Stomach (tissue), 4 donors: Measurements from ENCODE around the gene DCC.

ENCODE experiments used
- CTCF ChIP-seq, 7 experiments: fragments of 450-650 bp in 4 of 7; fragments of 200-600 bp in 3 of 7; sonication (generic) in 3 of 7; IDR thresholded peaks; one replicate each; pipeline ENCODE4 v1.5.1; 2016 to 2019; ENCODE audit warnings: antibody characterized with exemption in 7 of 7, control low read depth in 2 of 7, mild to moderate bottlenecking in 1 of 7
- EP300 ChIP-seq: sonication (generic); formaldehyde crosslinking; IDR thresholded peaks from one replicate; pipeline ENCODE4 v1.6.1; 2017; ENCODE audit warnings: antibody characterized with exemption

DNA sequence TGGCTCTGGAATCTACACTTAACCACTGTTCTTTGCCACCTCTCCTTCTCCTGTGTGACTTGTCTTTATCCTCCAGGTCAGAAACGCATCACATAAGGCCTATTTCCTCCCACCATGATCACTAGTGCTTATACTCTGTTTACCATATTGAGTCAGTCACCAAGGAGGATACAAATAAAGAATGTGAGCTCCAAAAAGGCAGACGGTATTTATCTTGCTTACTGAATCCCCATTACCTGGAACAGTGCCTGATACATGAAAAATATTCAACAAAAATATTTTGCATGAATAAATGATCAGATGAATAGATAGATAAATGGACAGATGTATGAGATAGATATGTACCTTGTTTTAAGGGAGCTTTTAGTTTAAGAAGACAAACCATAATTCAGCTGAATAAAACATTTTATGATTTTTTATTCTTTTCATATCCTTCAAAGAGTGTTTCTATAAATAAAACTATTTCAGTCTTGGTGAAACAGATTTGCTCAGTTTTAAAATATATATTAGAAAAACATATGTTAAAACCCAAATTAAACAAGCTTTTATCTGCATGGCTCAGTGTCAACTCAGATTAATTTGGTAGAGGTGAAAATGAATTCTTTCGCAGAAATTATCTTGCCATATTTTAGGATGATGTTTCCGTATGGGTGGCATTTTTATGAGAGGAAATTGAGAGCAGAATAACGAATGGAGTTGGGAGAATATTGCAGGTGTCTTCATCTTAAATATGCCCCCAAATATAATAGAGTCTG is 799.9 kb downstream of the DCC start:
- no peak for TF ChIP-seq EP300
- TF ChIP-seq CTCF (IDR thresholded peaks at IDR 0.05) = no peak
